H1 (cell line): ENCODE data around the gene TEX14.

Experiments used
- BCL11A ChIP-seq, 2 experiments: IDR thresholded peaks; one replicate each; pipeline ENCODE4 v1.6.1; 2011; ENCODE audit warnings: low read depth in 2 of 2, low read length in 2 of 2, mild to moderate bottlenecking in 2 of 2
- CTCF ChIP-seq, 3 experiments: IDR thresholded peaks; 1 replicate in 2 of 3; 2 replicates in 1 of 3; pipeline versions ENCODE4 v1.5.1 to v1.6.1; 2011; ENCODE audit warnings: low read length in 3 of 3, mild to moderate bottlenecking in 3 of 3, inconsistent platforms in 2 of 3, low read depth in 1 of 3, moderate library complexity in 1 of 3; ENCODE audit not compliant: insufficient read depth in 1 of 3; ENCODE audit errors: control extremely low read depth in 1 of 3
- EP300 ChIP-seq, 2 experiments: IDR thresholded peaks; 1 replicate in 1 of 2; 2 replicates in 1 of 2; pipeline ENCODE4 v1.6.1; 2011 to 2012; ENCODE audit warnings: low read depth in 2 of 2, low read length in 2 of 2, mild to moderate bottlenecking in 2 of 2, borderline replicate concordance in 1 of 2, inconsistent platforms in 1 of 2, moderate library complexity in 1 of 2
- EZH2 ChIP-seq: fragments of 200-600 bp; sonication (generic); IDR thresholded peaks from 2 replicates; pipeline ENCODE4 v1.7.1; 2012; ENCODE audit warnings: low read depth, mild to moderate bottlenecking, moderate library complexity, low read length, inconsistent platforms; ENCODE audit not compliant: severe bottlenecking
- MAX ChIP-seq: IDR thresholded peaks from 2 replicates; pipeline ENCODE4 v1.6.1; 2012; ENCODE audit warnings: inconsistent platforms
- RAD21 ChIP-seq, 2 experiments: IDR thresholded peaks in 1 of 2; conservative IDR thresholded peaks in 1 of 2; 2 replicates each; pipeline ENCODE4 v1.6.1; 2011; ENCODE audit warnings: low read depth in 2 of 2, low read length in 2 of 2, improper control_type of control experiment in 1 of 2, inconsistent platforms in 1 of 2, mild to moderate bottlenecking in 1 of 2, moderate library complexity in 1 of 2
- SP4 ChIP-seq: IDR thresholded peaks from 2 replicates; pipeline ENCODE4 v1.6.1; 2012; ENCODE audit warnings: low read length, inconsistent platforms
- TCF12 ChIP-seq: IDR thresholded peaks from 2 replicates; pipeline ENCODE4 v1.6.1; 2011; ENCODE audit warnings: low read depth, mild to moderate bottlenecking, low read length
- TEAD4 ChIP-seq: IDR thresholded peaks from 2 replicates; pipeline ENCODE4 v1.6.1; 2012; ENCODE audit warnings: low read depth, low read length, inconsistent platforms, mixed read lengths
- USF2 ChIP-seq: IDR thresholded peaks from 2 replicates; pipeline ENCODE4 v1.6.1; 2011; ENCODE audit warnings: low read length, improper control_type of control experiment
- ZNF274 ChIP-seq: IDR thresholded peaks from 2 replicates; pipeline ENCODE4 v1.7.0; 2012; ENCODE audit warnings: low read length, borderline replicate concordance; ENCODE audit errors: extremely low read depth

GRCh38 chr17:58525239-58525638, 166.6 kb downstream of the TEX14 start:
- TF ChIP-seq CTCF (IDR thresholded peaks at IDR 0.05; ENCODE audit: control extremely low read depth in 1 of 3, insufficient read depth in 1 of 3, low read depth in 1 of 3, low read length in 3 of 3) (no peak), EP300 (IDR thresholded peaks at IDR 0.05; ENCODE audit: borderline replicate concordance in 1 of 2, low read depth in 2 of 2, low read length in 2 of 2) (no peak), BCL11A (IDR thresholded peaks at IDR 0.05; ENCODE audit: low read depth in 2 of 2, low read length in 2 of 2) (no peak), EZH2 (no peak), RAD21 (IDR thresholded peaks at IDR 0.05 in 1 of 2, conservative IDR thresholded peaks at IDR 0.05 in 1 of 2; ENCODE audit: low read depth in 2 of 2, low read length in 2 of 2) (no peak), TEAD4 (no peak), ZNF274 (no peak), TCF12 (no peak), MAX (no peak), SP4 (no peak), USF2 (no peak)
